NCI-H1105 (cell line): ENCODE measurements around the gene PAPSS2.
"Not testable (repeated sequence)": the region's sequence is repeated elsewhere in the genome, so short reads cannot be mapped to it uniquely, and the experiment has no call there.

Experiments
- DNase-seq: peaks from one replicate; lab custom pipeline; 2025; lab: John Stamatoyannopoulos, UW

The PAPSS2 gene

DNA sequence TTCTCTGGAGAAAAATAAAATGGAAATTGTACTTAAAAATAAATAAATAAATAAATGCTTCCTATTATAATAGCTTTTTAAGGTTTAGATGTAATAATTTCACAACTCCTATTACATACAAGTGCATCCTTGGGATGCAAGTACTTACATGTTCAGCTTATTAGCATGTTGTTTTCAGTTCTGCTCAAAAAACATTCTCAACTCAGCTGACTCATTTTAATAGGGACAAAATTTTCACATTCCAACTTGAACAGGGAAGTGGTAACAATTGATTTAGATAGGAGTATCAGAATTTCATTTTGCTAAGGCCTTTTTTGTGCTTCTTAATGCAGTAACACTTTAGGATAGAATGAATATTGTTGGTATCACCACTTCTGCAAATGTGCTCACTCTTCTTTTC is 16.7 kb upstream of the PAPSS2 start:
- DNase-seq, result no peak

DNA sequence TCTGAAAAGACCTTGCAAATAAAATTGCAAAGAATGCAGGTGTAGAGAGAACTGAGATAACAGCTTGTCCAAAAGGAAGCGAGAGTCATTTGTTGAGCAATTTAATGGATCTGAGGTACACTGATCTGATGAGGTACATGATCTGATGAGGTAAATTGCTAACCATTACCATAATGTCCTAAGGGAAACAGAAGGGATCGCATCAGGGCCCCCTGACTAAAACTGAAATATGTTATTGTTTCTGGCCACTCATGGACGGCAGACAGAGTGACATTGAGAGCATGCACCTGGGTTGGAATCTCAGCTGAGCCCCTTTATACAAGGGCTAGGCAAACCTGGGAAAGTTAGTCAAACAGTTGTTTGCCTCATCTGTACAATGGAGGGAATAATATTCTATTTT is 15.8 kb upstream of the PAPSS2 start:
- DNase-seq, result no peak

DNA sequence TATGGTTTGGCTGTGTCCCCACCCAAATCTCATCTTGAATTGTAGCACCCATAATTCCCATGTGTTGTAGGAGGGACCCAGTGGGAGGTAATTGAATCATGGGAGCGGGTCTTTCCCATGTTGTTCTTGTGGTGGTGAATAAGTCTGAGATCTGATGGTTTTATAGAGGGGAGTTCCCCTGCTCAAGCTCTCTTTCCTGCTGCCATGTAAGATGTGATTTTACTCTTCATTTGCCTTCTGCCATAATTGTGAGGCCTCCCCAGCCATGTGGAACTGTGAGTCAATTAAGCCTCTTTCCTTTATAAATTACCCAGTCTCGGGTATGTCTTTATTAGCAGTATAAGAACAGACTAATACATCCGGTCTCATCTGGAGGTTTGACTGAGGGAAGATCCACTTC is 15.2 kb upstream of the PAPSS2 start:
- DNase-seq, result not testable (repeated sequence)

DNA sequence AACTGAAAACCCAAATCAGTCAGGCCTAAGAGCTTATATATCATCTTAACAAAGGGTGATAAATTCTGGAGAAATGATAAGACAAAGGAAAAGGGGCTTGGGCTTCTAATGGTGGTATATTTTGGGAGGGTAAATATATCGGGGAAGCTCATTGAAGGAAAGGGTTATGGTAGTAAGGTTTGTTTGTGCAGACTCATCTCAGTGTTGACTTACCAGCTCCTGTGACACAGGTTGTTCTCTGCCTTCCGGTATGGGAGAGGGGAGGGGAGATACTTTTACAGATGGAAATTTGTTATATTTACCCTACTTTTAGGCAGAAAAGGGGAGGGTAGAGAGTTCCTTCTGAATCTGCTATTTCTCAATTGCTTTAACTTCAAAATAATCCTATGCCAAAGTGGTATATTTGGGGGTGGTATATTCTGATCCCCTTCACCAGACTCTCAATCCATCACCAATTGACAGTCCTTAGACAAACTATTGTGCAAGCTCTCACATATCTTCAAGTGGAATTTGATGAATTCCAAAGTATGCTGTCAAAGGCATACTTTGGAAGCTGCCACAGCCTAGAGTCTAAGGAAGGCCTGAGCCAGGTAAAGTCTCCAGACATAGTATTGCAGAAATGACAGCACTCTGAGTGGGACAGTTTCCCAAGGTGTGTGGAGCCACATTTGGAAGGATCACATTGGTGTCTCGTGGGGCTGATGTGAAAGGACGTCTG is 13.3 kb upstream of the PAPSS2 start:
- no peak for DNase-seq

DNA sequence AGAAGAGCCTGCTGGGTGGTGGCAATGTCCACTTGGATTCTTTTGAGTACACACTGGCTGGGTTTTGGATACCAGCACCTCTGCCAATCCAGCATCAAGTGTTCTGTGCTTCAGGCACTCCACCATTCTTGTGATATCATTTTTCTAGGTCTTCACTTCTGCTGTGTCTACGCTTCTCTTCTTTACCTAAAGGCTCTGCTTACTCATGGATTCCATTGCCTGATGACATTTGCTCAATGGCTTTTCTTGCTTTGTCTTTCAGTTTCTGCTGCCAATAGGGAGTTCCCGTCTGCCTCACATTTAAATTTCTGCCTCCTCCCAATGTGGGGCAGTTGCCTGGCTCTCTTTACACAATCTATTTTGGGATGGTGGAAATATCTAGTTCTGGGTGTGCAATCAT is 12.7 kb upstream of the PAPSS2 start:
- no peak for DNase-seq

DNA sequence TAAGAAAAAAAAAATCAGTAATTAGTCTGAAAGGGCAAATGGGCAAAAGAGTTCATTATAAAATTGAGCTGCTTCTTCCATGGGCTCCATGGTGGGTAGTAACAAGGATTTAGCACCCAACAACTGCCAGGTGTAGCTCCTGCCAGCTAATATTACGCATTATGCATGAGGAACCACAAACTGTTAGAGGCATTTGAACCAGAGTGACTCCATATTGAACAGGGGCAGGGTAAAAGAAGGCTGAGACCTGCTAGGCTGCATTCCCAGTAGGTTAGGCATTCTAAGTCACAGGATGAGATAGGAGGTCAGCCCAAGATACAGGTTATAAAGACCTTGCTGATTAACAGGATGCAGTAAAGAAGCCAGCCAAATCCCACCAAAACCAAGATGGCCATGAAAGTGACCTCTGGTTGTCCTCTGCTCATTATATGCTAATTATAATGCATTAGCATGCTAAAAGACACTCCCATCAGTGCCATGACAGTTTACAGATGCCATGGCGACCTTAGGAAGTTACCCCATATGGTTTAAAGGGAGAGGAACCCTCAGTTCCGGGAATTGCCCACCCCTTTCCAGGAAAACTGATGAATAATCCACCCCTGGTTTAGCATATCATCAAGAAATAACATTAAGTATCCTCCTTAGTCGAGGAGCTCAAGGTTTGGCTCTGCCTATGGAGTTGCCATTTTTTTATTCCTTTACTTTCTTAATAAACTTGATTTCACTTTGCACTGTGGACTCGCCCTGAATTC is 8.7 kb upstream of the PAPSS2 start:
- no peak for DNase-seq

DNA sequence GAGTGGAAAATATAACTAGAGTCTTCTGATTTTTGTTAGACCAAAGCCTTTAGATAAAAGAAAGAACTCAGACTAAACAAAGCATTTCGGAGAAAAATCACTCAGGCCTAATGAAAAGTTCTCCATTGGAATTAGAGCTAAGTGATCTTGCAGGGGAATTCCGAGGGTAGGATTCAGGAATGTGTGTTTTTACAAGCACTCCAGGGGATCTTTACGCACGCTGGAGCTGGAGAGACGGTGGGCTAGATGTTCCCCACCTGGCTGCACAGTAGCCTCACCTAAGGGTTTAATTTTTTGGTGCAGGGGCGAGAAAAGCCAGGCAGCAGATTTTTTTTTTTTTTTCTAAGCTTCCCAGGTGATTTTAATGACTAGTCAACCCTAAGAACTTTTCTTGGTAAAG is 7.9 kb upstream of the PAPSS2 start:
- no peak for DNase-seq

DNA sequence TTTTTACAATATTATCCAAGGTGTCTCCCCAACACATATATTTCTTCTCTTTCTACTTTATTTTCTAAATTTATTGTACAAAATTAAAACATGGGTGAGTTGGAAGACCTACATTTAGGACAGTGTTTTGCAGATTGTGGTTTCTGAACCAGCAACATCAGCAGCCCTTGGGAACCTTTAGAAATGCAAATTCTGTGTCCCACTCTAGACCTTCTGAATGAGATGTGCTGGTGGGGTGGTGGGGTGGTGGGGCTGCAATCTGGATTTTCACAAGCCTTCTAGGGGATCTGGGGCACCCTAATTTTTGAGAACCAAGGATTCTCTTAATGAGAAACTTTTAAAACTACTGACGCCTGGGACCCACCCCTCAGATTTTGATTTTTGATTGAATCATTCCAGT is 7.4 kb upstream of the PAPSS2 start:
- DNase-seq, result no peak

DNA sequence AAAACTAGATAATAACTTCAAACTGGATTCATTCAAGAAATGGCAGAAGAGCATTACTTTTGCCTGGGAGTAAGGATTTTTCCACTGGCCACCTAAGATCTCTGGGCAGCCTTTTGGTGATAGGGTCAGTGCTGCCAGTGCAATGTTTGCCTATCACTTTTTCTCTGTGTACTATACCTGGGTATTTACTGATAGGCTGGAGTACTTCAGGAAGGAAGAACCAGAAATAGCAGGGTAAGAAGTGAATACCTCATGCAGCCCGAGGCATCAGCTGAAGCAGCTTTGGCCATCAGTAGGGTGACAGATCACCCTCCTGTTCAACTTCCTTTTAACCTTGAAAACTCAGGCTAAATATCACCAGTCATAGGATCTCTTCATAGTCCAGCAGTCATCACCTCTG is 5.5 kb upstream of the PAPSS2 start:
- no peak for DNase-seq

DNA sequence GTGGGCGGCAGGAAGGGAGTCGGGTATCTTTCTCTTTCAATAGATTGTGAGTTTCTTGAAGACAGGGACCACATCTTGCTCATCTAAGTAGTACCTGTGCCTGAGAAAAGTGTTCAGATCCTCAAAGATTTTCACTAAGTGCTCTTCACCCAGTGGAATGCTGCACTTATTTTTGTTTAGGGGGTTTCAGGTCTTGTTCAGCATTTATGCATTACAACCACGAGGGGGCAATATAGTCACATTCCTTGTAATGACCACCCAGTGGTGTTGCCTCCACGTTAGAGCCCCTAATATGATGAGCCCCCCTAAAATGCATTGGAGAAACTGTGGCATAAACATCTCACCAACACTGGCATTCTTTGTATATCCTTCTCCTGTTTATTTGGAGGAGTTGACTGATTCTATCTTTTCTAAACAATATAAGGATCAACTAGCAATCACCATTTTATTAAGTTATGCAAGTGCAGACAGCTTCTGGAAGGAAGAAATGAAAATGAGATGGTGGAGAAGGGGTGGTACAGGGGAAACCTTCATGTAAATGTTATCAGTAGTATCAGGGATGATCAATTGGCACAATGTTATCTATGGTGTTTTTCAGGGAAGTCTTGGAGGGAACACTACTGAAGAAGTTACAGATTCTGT is 3.1 kb upstream of the PAPSS2 start:
- DNase-seq, result no peak

DNA sequence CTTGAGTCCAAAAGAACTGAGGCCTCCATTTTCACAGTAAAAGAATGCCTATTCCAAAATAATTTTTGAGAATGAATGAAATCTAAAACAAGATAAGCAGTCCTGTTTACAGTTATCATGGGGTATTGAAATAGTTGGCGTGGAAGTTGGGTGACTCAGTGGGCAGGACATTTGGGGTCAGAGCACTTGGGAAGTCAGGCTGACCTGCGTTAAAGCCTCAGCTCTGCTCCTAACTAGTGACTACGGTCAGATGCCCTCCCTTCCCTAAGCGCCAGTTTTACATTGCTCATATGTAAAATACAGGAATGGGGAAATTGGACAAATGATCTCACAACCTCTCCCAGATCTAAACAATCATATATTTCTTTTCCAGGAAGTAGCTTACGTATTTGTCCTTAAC is 2.3 kb upstream of the PAPSS2 start:
- DNase-seq, result no peak

DNA sequence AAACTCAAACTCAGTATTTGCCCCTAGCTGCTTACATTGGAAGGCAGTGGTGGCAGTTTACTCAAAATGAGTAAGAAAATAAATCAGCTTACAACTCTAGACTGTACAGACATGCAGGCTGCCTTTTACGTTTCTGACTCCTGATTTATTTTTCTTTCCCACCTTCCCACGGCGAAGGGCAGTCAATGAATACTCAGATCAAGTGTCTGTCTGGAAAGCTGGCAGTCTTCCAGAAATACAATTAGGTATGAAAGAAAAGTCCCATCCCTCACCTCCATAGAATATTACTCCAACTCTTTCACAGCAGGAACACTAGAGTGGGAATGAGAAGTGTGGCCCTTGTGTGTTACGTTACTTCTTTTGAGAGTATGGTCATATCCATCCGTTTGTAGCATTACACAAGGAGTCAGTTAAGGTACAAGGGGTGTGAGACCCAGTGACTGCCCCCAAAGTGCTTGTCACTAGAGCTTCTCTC is 1.3 kb upstream of the PAPSS2 start:
- peak; percentile 18 for DNase-seq

DNA sequence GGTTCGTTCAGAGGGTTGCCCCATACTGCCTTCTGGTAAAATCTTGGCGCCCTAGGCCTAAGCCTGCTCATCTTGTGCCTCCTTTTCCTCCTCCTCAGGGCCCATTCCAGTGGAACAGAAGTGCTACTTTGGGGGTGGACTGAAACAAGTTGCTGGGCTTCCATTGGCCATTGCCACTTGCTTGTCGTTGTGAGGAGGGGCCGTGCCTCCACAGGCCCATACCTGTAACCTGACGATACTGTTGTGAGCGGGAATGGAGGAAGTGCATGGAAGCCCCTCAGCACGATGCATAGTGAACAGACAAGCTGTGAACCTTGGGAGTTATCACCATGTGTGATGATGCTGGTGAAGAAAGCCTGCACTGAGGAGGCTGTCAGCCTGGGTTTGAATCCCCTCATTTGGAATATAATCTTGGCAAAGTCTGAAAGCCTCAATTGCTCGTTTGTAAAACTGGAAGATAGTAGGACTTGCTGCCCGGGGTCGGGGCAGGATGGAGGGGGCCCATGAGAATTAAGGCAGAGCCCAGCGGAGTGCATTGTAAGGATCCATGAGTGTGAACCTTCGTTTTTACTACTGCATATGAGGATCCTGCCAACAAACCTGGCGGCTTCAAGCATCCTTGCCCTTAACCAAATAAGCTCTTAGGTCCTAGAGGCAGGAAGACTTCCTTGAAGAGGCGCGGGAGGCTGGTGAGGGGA is 671 bp upstream of the PAPSS2 start:
- DNase-seq, result no peak

DNA sequence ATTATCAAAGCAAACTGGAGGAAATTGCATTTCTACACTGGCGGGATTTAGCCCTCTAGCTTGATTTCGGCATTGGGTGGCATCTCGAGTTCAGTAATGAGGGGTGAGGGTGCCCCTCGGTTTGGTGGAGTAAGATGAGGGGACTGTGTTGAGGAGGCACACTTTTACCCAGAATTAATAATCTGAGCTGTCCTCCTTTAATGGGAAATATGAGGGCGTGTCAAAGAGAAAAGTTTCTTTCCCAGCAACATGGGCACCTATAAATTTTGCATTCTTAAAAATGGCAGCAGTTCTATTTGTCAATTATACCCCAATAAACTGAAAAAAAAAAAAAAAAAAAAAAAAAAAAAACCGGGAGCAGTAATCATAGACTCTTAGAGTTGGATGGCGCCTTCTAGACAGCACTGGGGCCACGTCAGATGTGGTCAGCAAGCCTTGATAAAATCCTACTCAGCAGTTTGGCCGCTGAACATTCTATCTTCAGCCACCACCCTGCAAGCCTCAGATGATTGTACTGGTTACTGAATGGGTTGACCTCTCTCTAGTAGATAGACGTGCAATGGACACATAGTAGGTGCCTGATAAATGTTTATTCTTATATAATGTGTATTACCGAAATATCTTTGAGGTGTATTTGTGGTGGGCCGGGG is 931 bp downstream of the PAPSS2 start:
- DNase-seq, result no peak

DNA sequence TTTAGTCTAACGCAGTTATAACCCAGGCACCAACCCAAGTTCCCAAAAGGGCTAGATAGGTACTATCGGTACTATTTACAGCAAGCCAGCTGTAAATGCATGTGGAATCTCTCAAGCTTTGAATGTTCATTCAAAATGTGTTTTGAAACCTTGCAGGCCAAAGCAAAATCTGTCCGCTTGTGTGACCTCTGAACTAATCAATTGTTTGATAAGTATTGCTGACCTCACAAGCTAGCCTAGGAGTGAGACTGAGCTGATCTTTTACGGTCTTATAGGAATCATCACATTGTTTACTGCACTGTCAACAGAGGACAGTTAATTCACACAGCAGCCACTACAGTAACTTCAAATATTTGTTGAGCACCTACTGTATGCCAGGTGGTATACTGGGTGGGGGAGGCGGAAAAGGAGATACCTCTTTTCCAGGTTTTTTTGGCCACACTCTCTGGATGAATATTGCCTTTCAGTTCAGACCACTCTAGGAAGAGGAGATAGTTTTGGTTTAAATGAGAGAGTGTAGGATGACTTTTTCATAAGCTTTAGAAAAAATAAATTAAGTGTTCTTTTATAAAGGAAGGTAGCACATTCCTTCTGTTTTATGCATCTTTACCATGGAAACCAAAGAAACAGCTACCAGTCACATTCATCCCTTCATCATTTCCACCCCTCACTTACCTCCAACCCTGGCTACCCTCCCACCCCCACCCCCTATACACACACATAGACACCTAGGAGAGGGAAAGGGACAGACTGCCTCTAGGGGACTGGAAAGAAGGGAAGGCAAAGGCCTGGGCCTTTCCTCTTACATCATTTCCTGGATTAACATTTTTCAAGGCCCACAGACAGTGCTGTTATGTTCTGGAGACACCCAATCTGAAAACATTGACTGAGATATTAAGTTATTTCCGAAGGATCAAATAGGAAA is 2.4 kb downstream of the PAPSS2 start:
- no peak for DNase-seq

DNA sequence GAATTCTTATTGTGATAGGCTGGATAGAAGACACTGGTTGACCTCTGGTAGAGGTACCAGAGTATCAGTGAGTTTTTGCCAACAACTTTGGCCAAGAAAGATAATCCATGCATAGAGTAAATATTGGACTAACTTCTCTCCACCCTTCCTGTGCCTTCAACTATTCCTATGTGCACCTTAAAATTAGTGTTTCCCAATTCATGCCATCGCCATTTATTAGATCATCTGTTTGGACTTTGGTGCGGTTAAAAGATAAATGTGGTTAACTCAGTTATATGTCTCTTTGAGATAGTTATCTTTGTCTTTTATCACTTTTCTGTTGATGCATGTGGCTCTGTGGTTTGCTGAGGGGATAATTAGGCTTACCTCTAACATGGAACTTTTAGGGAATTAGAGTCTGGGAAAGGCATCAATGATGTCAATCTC is 4.6 kb downstream of the PAPSS2 start:
- no peak for DNase-seq

DNA sequence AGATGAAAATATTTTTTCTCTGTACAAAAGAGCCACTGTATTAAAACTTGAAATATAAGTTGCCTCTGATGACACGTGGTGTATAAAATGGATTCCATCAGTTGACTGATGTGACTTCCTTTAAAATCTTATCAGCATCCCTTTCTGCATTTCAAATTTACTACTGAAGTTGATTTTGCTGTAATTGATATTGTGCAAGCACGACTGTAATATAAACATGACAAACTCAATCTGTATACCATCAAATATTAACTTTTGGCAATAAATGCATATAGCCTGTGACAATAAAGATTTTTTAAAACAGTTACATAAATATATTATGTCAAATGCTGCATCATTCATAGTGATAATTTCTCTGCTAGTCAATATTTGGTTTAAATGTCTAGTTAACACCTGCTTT is 7.8 kb downstream of the PAPSS2 start:
- DNase-seq, result no peak

DNA sequence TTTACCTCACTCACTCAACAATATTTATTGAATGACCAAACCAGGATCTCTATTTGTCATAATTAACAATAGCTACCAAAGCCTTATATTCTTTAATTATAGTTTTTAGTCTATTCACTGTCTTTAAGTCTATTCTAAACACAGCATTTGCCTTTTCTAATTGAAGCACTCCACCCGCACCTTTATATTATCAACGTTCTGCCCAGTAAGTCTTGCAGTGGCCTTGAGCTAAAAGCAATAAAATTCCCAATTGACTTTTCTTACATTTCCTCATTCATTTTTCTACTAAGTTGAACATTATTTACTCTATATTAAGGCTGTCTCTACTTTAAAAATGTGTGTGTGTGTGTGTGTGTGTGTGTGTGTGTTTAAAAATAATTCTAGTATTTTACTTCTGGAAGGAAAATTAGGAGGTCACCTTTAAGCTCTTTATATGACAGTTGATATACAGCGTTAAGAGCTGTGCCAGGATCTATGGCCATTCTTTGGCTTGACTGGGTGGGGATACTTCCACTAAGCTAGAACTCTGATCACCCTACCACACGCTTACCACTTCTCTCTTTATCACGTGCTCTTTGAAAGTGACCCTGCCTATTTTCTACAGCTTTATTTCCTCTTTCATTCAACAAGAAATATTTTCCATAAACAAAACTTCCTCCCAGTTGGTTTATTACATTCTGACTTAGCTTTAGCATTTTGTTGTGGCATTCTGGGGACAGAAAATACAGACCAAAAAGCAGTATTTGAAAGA is 8.8 kb downstream of the PAPSS2 start:
- DNase-seq, result no peak

DNA sequence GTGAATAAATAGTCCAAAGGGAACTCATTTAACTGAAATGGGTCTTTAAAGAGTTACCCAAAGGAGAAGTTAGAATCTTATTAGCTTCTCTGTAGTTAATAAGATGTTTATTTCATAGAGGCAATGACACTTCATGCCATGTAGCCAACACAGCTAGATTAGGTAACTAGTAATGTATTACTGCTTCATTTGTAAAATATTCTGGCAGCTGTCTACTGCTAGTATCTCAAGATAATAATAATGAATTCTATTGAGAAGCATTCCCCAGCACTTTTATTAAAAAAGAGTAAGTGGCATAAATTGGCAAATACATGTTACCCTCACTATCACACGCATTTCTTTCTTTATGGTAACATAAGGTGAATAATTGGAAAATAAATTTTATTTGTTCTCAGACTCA is 10.1 kb downstream of the PAPSS2 start:
- no peak for DNase-seq

DNA sequence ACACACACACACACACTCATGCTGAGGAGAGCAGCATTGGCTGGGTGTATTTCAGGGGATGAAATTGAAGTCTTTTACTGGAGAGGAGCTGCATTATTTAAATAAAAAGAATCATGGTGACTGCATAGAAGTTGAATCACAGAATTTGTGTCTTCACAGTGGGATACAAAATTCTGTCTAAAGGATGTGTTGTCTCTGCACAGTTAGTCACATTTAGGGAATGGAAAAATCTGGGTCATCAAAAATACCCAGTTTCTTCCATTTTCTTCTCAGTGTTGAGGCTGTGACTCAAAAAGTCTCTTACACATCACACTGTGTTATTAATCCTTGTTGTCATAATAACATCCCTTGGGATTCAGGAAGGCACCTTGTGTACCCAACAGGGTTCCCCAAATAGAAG is 10.9 kb downstream of the PAPSS2 start:
- no peak for DNase-seq
